Activated T-cell treated with anti-CD3 and anti-CD28 coated beads, Interleukin-2, amount 50 U/mL, for 4 hours (primary cell): ENCODE results near the gene MYO7A. TPM values are rescaled to one million over a fixed set of nuclear protein-coding genes. Genes with fewer than 3 reads are reported as not detected.

Experiments used
- ATAC-seq, 2 donors: fragments of 200-7000 bp; cut with Tn5 transposase; one replicate each; pipeline ENCODE4 v1.10.0; 2021
- DNase-seq: peaks from one replicate; pipeline ENCODE4 v3.0.0-alpha.2; 2020
- H3K27me3 Mint-ChIP-seq: one replicate; pipeline ENCODE4 v1.8.0; 2021; ENCODE audit warnings: low read depth, mixed read lengths
- H3K36me3 Mint-ChIP-seq: one replicate; pipeline ENCODE4 v1.8.0; 2022; ENCODE audit warnings: mixed read lengths; ENCODE audit not compliant: insufficient read depth
- H3K4me1 Mint-ChIP-seq: one replicate; pipeline ENCODE4 v1.8.0; 2021; ENCODE audit warnings: low read depth, mixed read lengths
- H3K4me3 Mint-ChIP-seq: one replicate; pipeline ENCODE4 v1.8.0; 2021; ENCODE audit warnings: mild to moderate bottlenecking, moderate library complexity, mixed read lengths
- H3K9me3 Mint-ChIP-seq: one replicate; pipeline ENCODE4 v1.8.0; 2021; ENCODE audit warnings: mixed read lengths
- total RNA-seq, 3 donors: library from RNA; stranded (reverse); gene quantifications; one replicate each; pipeline ENCODE4 v1.2.1, GENCODE V29; 2021

Gene MYO7A
- total RNA-seq, 3 donors from 2014 or later, result 0.14 TPM; not detected in 2

GRCh38 chr11:77113382-77114088 is 14.5 kb upstream of the MYO7A start:
- no peak overlapping the region for H3K4me3 Mint-ChIP-seq
- no peaks in the 10 kb centered on the region for H3K36me3 Mint-ChIP-seq
- H3K9me3 Mint-ChIP-seq, result no peaks in the 10 kb centered on the region
- DNase-seq (no peak), ATAC-seq (no peak)
- H3K4me1 Mint-ChIP-seq, result no peaks in the 10 kb centered on the region
- no peaks in the 10 kb centered on the region for H3K27me3 Mint-ChIP-seq

GRCh38 chr11:77114089-77114463 is 14.0 kb upstream of the MYO7A start:
- H3K36me3 Mint-ChIP-seq, result no peaks in the 10 kb centered on the region
- ATAC-seq, result no peak

GRCh38 chr11:77115181-77115611 is 12.8 kb upstream of the MYO7A start:
- DNase-seq (no peak), ATAC-seq (no peak)
- Mint-ChIP-seq H3K9me3 (no peaks in the 10 kb centered on the region), H3K36me3 (no peaks in the 10 kb centered on the region), H3K27me3 (no peaks in the 10 kb centered on the region), H3K4me1 (no peaks in the 10 kb centered on the region), H3K4me3 (no peak overlapping the region)

More at GRCh38 chr11:77114089-77114463, 14.0 kb upstream of the MYO7A start:
- Mint-ChIP-seq H3K27me3 (no peaks in the 10 kb centered on the region), H3K4me1 (no peaks in the 10 kb centered on the region), H3K9me3 (no peaks in the 10 kb centered on the region), H3K4me3 (no peak overlapping the region)
- DNase-seq, result no peak

GRCh38 chr11:77115956-77116355 is 12.1 kb upstream of the MYO7A start:
- ATAC-seq (no peak), DNase-seq (no peak)
- Mint-ChIP-seq H3K36me3 (no peaks in the 10 kb centered on the region), H3K27me3 (no peaks in the 10 kb centered on the region), H3K9me3 (no peaks in the 10 kb centered on the region), H3K4me3 (no peak overlapping the region), H3K4me1 (no peaks in the 10 kb centered on the region)

GRCh38 chr11:77117492-77117891 is 10.6 kb upstream of the MYO7A start:
- no peak for DNase-seq
- no peak for ATAC-seq
- Mint-ChIP-seq H3K9me3 (no peaks in the 10 kb centered on the region), H3K4me1 (no peaks in the 10 kb centered on the region), H3K36me3 (no peaks in the 10 kb centered on the region), H3K4me3 (no peak overlapping the region), H3K27me3 (no peaks in the 10 kb centered on the region)

- H3K4me3 Mint-ChIP-seq, result no peak overlapping the region
- DNase-seq, result no peak
- H3K4me1 Mint-ChIP-seq, result no peaks in the 10 kb centered on the region
- no peaks in the 10 kb centered on the region for H3K36me3 Mint-ChIP-seq
- H3K9me3 Mint-ChIP-seq, result no peaks in the 10 kb centered on the region
- ATAC-seq, result no peak
- H3K27me3 Mint-ChIP-seq, result no peaks in the 10 kb centered on the region
Measured at GRCh38 chr11:77118086-77118485, 10.0 kb upstream of the MYO7A start.

GRCh38 chr11:77118971-77119370 is 9.1 kb upstream of the MYO7A start:
- no peak for DNase-seq
- no peaks in the 10 kb centered on the region for H3K36me3 Mint-ChIP-seq
- H3K9me3 Mint-ChIP-seq, result no peaks in the 10 kb centered on the region
- ATAC-seq, result no peak
- H3K4me3 Mint-ChIP-seq, result no peak overlapping the region
- no peaks in the 10 kb centered on the region for H3K27me3 Mint-ChIP-seq
- no peaks in the 10 kb centered on the region for H3K4me1 Mint-ChIP-seq

- no peak overlapping the region for H3K4me3 Mint-ChIP-seq
- DNase-seq, result no peak
- no peaks in the 10 kb centered on the region for H3K9me3 Mint-ChIP-seq
- no peaks in the 10 kb centered on the region for H3K36me3 Mint-ChIP-seq
- no peaks in the 10 kb centered on the region for H3K27me3 Mint-ChIP-seq
- no peaks in the 10 kb centered on the region for H3K4me1 Mint-ChIP-seq
- ATAC-seq, result no peak
Measured at GRCh38 chr11:77119531-77119936, 8.5 kb upstream of the MYO7A start.

GRCh38 chr11:77120571-77120970 is 7.5 kb upstream of the MYO7A start:
- ATAC-seq (no peak), DNase-seq (no peak)
- H3K4me1 Mint-ChIP-seq, result no peaks in the 10 kb centered on the region
- H3K27me3 Mint-ChIP-seq, result no peaks in the 10 kb centered on the region
- no peaks in the 10 kb centered on the region for H3K9me3 Mint-ChIP-seq
- H3K4me3 Mint-ChIP-seq, result no peak overlapping the region
- H3K36me3 Mint-ChIP-seq, result no peaks in the 10 kb centered on the region

- Mint-ChIP-seq H3K27me3 (no peaks in the 10 kb centered on the region), H3K4me1 (no peaks in the 10 kb centered on the region), H3K4me3 (no peak overlapping the region), H3K36me3 (no peaks in the 10 kb centered on the region), H3K9me3 (no peaks in the 10 kb centered on the region)
- ATAC-seq (no peak), DNase-seq (no peak)
Measured at GRCh38 chr11:77121096-77121640, 6.9 kb upstream of the MYO7A start.

- ATAC-seq, result no peak
- Mint-ChIP-seq H3K9me3 (no peaks in the 10 kb centered on the region), H3K36me3 (no peaks in the 10 kb centered on the region), H3K4me3 (no peak overlapping the region), H3K27me3 (no peaks in the 10 kb centered on the region), H3K4me1 (peaks cover 2% of the 10 kb centered on the region)
- DNase-seq, result no peak
Measured at GRCh38 chr11:77121876-77122575, 6.0 kb upstream of the MYO7A start.

- ATAC-seq (no peak), DNase-seq (no peak)
- Mint-ChIP-seq H3K36me3 (no peaks in the 10 kb centered on the region), H3K9me3 (no peaks in the 10 kb centered on the region), H3K4me1 (peaks cover 5% of the 10 kb centered on the region), H3K4me3 (no peak overlapping the region), H3K27me3 (peaks cover 3% of the 10 kb centered on the region)
Measured at GRCh38 chr11:77122576-77123212, 5.4 kb upstream of the MYO7A start.

GRCh38 chr11:77123591-77123990 is 4.5 kb upstream of the MYO7A start:
- H3K27me3 Mint-ChIP-seq, result peaks cover 3% of the 10 kb centered on the region
- peaks cover 5% of the 10 kb centered on the region for H3K4me1 Mint-ChIP-seq
- ATAC-seq (no peak), DNase-seq (no peak)
- no peaks in the 10 kb centered on the region for H3K36me3 Mint-ChIP-seq
- no peaks in the 10 kb centered on the region for H3K9me3 Mint-ChIP-seq
- no peak overlapping the region for H3K4me3 Mint-ChIP-seq

- H3K27me3 Mint-ChIP-seq, result peaks cover 3% of the 10 kb centered on the region
- peaks cover 5% of the 10 kb centered on the region for H3K4me1 Mint-ChIP-seq
- ATAC-seq (no peak), DNase-seq (no peak)
- H3K4me3 Mint-ChIP-seq, result no peak overlapping the region
- H3K36me3 Mint-ChIP-seq, result no peaks in the 10 kb centered on the region
- no peaks in the 10 kb centered on the region for H3K9me3 Mint-ChIP-seq
Measured at GRCh38 chr11:77124041-77124440, 4.0 kb upstream of the MYO7A start.
